Mesenchymal stem cell (in vitro differentiated cells and primary cell): ENCODE data around the gene ZNF765.
"Not testable (repeated sequence)": the region's sequence is repeated elsewhere in the genome, so short reads cannot be mapped to it uniquely, and the experiment has no call there.

Experiments
- DNase-seq: peaks from one replicate; pipeline ENCODE4 v3.0.0-alpha.2; 2013
- H2AFZ ChIP-seq: one replicate; pipeline ENCODE4 v1.6.1; 2013; ENCODE audit warnings: low read depth, mild to moderate bottlenecking, control low read depth, inconsistent platforms, low read length, moderate library complexity
- H2AK5ac ChIP-seq: 2 replicates; pipeline ENCODE4 v1.6.1; 2013; ENCODE audit warnings: low read length, moderate library complexity, mild to moderate bottlenecking, inconsistent platforms; ENCODE audit not compliant: severe bottlenecking
- H2BK120ac ChIP-seq: one replicate; pipeline ENCODE4 v1.6.1; 2013; ENCODE audit warnings: low read depth, mild to moderate bottlenecking, inconsistent platforms, low read length, moderate library complexity
- H2BK12ac ChIP-seq, 2 experiments: one replicate each; pipeline ENCODE4 v1.6.1; 2013; ENCODE audit warnings: inconsistent platforms in 2 of 2, low read length in 2 of 2, mild to moderate bottlenecking in 2 of 2, moderate library complexity in 2 of 2, control low read depth in 1 of 2
- H2BK15ac ChIP-seq: one replicate; pipeline ENCODE4 v1.6.1; 2013; ENCODE audit warnings: mild to moderate bottlenecking, low read depth, inconsistent platforms; ENCODE audit not compliant: poor library complexity, severe bottlenecking
- H2BK5ac ChIP-seq: 2 replicates; pipeline ENCODE4 v1.6.1; 2013; ENCODE audit warnings: low read depth, mild to moderate bottlenecking, low read length, control low read depth, inconsistent platforms; ENCODE audit not compliant: poor library complexity, severe bottlenecking
- H3K14ac ChIP-seq, 2 experiments: one replicate each; pipeline ENCODE4 v1.6.1; 2013; ENCODE audit warnings: inconsistent platforms in 2 of 2, low read length in 2 of 2, control low read depth in 1 of 2, mild to moderate bottlenecking in 1 of 2, moderate library complexity in 1 of 2
- H3K18ac ChIP-seq, 2 experiments: one replicate each; pipeline ENCODE4 v1.6.1; 2013; ENCODE audit warnings: inconsistent platforms in 2 of 2, low read length in 2 of 2, control low read depth in 1 of 2, low read depth in 1 of 2, mild to moderate bottlenecking in 1 of 2
- H3K23ac ChIP-seq, 2 experiments: one replicate each; pipeline ENCODE4 v1.6.1; 2013; ENCODE audit warnings: inconsistent platforms in 2 of 2, low read length in 2 of 2, mild to moderate bottlenecking in 2 of 2, moderate library complexity in 2 of 2, control low read depth in 1 of 2
- H3K27ac ChIP-seq: 2 replicates; pipeline ENCODE4 v1.5.1; 2013; ENCODE audit warnings: mild to moderate bottlenecking, moderate library complexity, low read length, control low read depth, inconsistent platforms; ENCODE audit not compliant: poor library complexity, severe bottlenecking
- H3K27me3 ChIP-seq, 2 experiments: 2 replicates each; pipeline versions ENCODE4 v1.6.1 to v1.7.0; 2013; ENCODE audit warnings: low read length in 2 of 2, mild to moderate bottlenecking in 2 of 2, moderate library complexity in 2 of 2, control low read depth in 1 of 2, inconsistent platforms in 1 of 2; ENCODE audit not compliant: control insufficient read depth in 1 of 2, insufficient read depth in 1 of 2
- H3K36me3 ChIP-seq, 2 experiments: 2 replicates each; pipeline versions ENCODE4 v1.6.1 to v1.7.0; 2013; ENCODE audit warnings: low read length in 2 of 2, control low read depth in 1 of 2, inconsistent platforms in 1 of 2, low read depth in 1 of 2, mild to moderate bottlenecking in 1 of 2; ENCODE audit not compliant: insufficient read depth in 2 of 2, control insufficient read depth in 1 of 2
- H3K4ac ChIP-seq, 2 experiments: one replicate each; pipeline ENCODE4 v1.6.1; 2013; ENCODE audit warnings: inconsistent platforms in 2 of 2, low read length in 2 of 2, mild to moderate bottlenecking in 2 of 2, moderate library complexity in 2 of 2, control low read depth in 1 of 2, low read depth in 1 of 2
- H3K4me1 ChIP-seq: 2 replicates; pipeline ENCODE4 v1.6.1; 2013; ENCODE audit warnings: low read depth, low read length, control low read depth; ENCODE audit not compliant: control insufficient read depth, insufficient read depth
- H3K4me2 ChIP-seq: 2 replicates; pipeline ENCODE4 v1.6.1; 2013; ENCODE audit warnings: low read length, mild to moderate bottlenecking, inconsistent platforms; ENCODE audit not compliant: poor library complexity, severe bottlenecking
- H3K4me3 ChIP-seq, 2 experiments: 2 replicates each; pipeline versions ENCODE4 v1.5.1 to v1.7.0; 2013; ENCODE audit warnings: low read length in 2 of 2, mild to moderate bottlenecking in 2 of 2, control low read depth in 1 of 2, low read depth in 1 of 2; ENCODE audit not compliant: insufficient read depth in 1 of 2
- H3K79me1 ChIP-seq: replicated peaks from 2 replicates; pipeline ENCODE4 v1.6.1; 2013; ENCODE audit warnings: mild to moderate bottlenecking, control low read depth, low read length, inconsistent platforms; ENCODE audit not compliant: poor library complexity, severe bottlenecking
- H3K9ac ChIP-seq: 2 replicates; pipeline ENCODE4 v1.7.0; 2013; ENCODE audit warnings: mild to moderate bottlenecking, low read length, moderate library complexity
- H3K9me3 ChIP-seq: 2 replicates; pipeline ENCODE4 v1.7.0; 2013; ENCODE audit warnings: mild to moderate bottlenecking, low read length; ENCODE audit not compliant: control insufficient read depth
- H4K8ac ChIP-seq: one replicate; pipeline ENCODE4 v1.6.1; 2013; ENCODE audit warnings: inconsistent platforms, mild to moderate bottlenecking, low read length, moderate library complexity
- H4K91ac ChIP-seq: one replicate; pipeline ENCODE4 v1.6.1; 2013; ENCODE audit warnings: mild to moderate bottlenecking, low read length, inconsistent platforms
- whole genome bisulfite sequencing: methylation state at CpG from one replicate; pipeline ENCODE4 v1.1.7; 2013; ENCODE audit warnings: mixed read lengths; 5-methylcytosine and 5-hydroxymethylcytosine counted together

ZNF765 gene

DNA sequence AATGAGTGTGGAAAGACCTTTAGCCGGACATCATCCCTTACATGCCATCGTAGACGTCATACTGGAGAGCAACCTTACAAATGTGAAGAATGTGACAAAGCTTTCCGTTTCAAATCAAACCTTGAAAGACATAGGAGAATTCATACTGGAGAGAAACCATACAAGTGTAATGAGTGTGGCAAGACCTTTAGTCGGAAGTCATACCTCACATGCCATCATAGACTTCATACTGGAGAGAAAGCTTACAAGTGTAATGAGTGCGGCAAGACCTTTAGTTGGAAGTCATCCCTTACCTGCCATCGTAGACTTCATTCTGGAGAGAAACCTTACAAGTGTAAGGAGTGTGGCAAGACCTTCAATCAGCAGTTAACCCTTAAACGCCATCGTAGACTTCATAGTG is 60.9 kb downstream of the ZNF765 start:
- no peak overlapping the region for H3K18ac ChIP-seq
- no peak overlapping the region for H4K8ac ChIP-seq
- H3K9me3 ChIP-seq = peaks cover 84% of the 10 kb centered on the region
- no peak overlapping the region for H3K14ac ChIP-seq
- H3K4me1 ChIP-seq = no peaks in the 10 kb centered on the region
- H3K4me3 ChIP-seq = peak overlapping the region in 1 of 2 experiments; percentile 44
- no peak overlapping the region for H4K91ac ChIP-seq
- no peak overlapping the region for H3K9ac ChIP-seq
- H3K23ac ChIP-seq = no peak overlapping the region
- no peak overlapping the region for H2AK5ac ChIP-seq
- H3K79me1 ChIP-seq = no peaks in the 10 kb centered on the region
- H2BK15ac ChIP-seq = no peak overlapping the region
- no peak overlapping the region for H2BK120ac ChIP-seq
- no peak overlapping the region for H2BK5ac ChIP-seq
- no peak for DNase-seq
- no peaks in the 10 kb centered on the region for H3K27me3 ChIP-seq
- no peak overlapping the region for H2AFZ ChIP-seq
- no peak overlapping the region for H3K4me2 ChIP-seq
- no peak overlapping the region for H3K4ac ChIP-seq
- H3K36me3 ChIP-seq = peaks cover 26 to 72% of the 10 kb centered on the region in 2 experiments
- 96% methylated on average over 7 of the region's 9 CpGs for WGBS
- no peak overlapping the region for H2BK12ac ChIP-seq
- no peak overlapping the region for H3K27ac ChIP-seq

DNA sequence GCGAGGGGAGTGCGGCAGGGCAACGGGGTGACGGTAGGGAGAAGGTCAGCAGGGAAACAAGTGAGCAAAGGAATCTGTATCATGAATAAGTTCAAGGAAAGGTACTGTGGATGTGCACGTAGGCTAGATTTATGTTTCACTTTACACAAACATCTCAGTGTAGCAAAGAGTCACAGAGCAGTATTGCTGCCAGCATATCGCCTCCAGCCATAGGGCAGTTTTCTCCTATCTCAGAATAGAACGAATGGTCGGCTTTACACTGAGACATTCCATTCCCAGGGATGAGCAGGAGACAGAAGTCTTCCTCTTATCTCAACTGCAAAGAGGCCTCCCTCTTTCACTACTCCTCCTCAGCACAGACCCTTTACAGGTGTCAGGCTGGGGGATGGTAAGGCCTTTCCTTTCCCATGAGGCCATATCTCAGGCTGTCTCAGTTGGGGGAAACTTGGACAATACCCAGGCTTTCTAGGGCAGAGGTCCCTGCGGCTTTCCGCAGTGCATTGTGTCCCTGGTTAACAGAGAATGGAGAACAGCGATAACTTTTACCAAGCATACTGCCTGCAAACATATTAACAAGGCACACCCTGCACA is 65.3 kb downstream of the ZNF765 start:
- H2BK15ac ChIP-seq = not testable (repeated sequence)

DNA sequence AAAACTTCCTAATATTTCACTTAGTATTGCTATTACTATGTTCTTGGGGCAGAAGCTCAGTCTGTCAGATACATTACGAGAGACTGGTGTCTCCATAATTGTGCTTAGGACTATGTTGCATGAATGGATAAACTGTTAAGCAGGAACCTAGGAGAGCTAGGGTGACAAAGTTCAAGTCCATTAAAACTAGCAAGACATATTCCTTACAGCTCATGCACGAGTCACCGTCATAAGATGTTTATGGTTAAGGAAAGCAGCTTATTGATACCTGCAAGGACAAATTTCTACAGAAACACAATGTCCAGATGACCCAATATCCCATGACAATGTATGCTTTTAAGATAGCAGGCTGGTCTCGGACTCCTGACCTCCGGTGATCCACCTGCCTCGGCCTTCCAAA is 66.9 kb downstream of the ZNF765 start:
- Histone ChIP-seq H3K79me1 (no peaks in the 10 kb centered on the region), H2AK5ac (no peak overlapping the region), H2BK12ac (no peak overlapping the region), H3K18ac (no peak overlapping the region), H3K4me2 (no peak overlapping the region), H2BK120ac (no peak overlapping the region), H4K91ac (no peak overlapping the region), H3K36me3 (peaks cover 2 to 16% of the 10 kb centered on the region in 2 experiments), H2AFZ (no peak overlapping the region), H3K4ac (no peak overlapping the region), H4K8ac (no peak overlapping the region), H3K14ac (no peak overlapping the region), H3K4me1 (peaks cover 2% of the 10 kb centered on the region), H2BK15ac (no peak overlapping the region), H3K23ac (no peak overlapping the region), H2BK5ac (no peak overlapping the region), H3K27me3 (no peaks in the 10 kb centered on the region), H3K27ac (no peak overlapping the region), H3K9me3 (peaks cover 29% of the 10 kb centered on the region), H3K9ac (no peak overlapping the region), H3K4me3 (no peak overlapping the region)
- no peak for DNase-seq
- WGBS = 94% methylated on average over 6 of the region's 6 CpGs

More for the DNA sequence above, 65.3 kb downstream of the ZNF765 start:
- WGBS = 77% methylated on average over 8 of the region's 11 CpGs
- H3K4me3 ChIP-seq, H3K79me1 ChIP-seq, H2AK5ac ChIP-seq, DNase-seq, H3K14ac ChIP-seq, H2AFZ ChIP-seq, H3K4me2 ChIP-seq, H3K4me1 ChIP-seq, H4K91ac ChIP-seq, H3K27me3 ChIP-seq, H3K9ac ChIP-seq, H3K4ac ChIP-seq, H2BK5ac ChIP-seq, H2BK120ac ChIP-seq, H2BK12ac ChIP-seq, H3K27ac ChIP-seq, H3K18ac ChIP-seq, H4K8ac ChIP-seq, H3K23ac ChIP-seq: not testable (repeated sequence)
- Histone ChIP-seq H3K9me3 (peaks cover 45% of the 10 kb centered on the region), H3K36me3 (peaks cover 2 to 30% of the 10 kb centered on the region in 2 experiments)

DNA sequence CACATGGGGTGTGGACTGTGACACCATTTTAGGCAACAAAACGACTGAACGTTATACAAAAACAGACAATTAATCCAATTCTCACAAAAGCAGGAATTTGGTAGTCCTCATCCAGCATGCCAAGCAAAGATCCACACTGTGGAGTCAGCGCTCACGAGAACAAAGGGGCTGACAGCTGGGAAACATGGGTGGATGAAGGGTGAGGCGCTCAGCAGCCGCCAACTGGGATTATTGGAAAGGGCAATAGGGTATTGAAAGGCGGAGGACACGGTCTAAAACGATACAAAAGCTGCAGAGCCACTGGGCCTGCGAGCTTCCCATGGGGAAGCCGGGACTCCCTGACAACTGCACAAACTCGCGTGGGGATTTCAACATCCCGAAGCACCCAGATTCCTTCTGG is 67.9 kb downstream of the ZNF765 start:
- H3K9ac ChIP-seq = no peak overlapping the region
- no peak overlapping the region for H2AFZ ChIP-seq
- H3K27ac ChIP-seq = no peak overlapping the region
- no peak overlapping the region for H2BK12ac ChIP-seq
- H4K91ac ChIP-seq = no peak overlapping the region
- peaks cover 2 to 8% of the 10 kb centered on the region in 2 experiments for H3K36me3 ChIP-seq
- no peak overlapping the region for H2BK15ac ChIP-seq
- H3K4me2 ChIP-seq = no peak overlapping the region
- no peak overlapping the region for H3K23ac ChIP-seq
- no peaks in the 10 kb centered on the region for H3K27me3 ChIP-seq
- H3K4me1 ChIP-seq = peaks cover 4% of the 10 kb centered on the region
- H3K4me3 ChIP-seq = no peak overlapping the region
- no peak overlapping the region for H2BK5ac ChIP-seq
- H3K14ac ChIP-seq = no peak overlapping the region
- H2BK120ac ChIP-seq = no peak overlapping the region
- no peak overlapping the region for H3K18ac ChIP-seq
- no peak for DNase-seq
- no peak overlapping the region for H3K4ac ChIP-seq
- no peak overlapping the region for H4K8ac ChIP-seq
- H2AK5ac ChIP-seq = no peak overlapping the region
- no peaks in the 10 kb centered on the region for H3K79me1 ChIP-seq
- 69% methylated on average over 14 of the region's 14 CpGs for WGBS
- H3K9me3 ChIP-seq = peaks cover 19% of the 10 kb centered on the region
